DMS53 (cell line): ENCODE measurements around the gene ICA1.
A peak's percentile ranks its signal among the peaks of the same experiment; 100 is the strongest.

Experiments
- DNase-seq: peaks from one replicate; lab custom pipeline; 2025; lab: John Stamatoyannopoulos, UW

ICA1 gene

GRCh38 chr7:8131694-8132605, 130.0 kb downstream of the ICA1 start:
- no peak for DNase-seq

- no peak for DNase-seq
Observed at GRCh38 chr7:8130663-8131062, 131.3 kb downstream of the ICA1 start.

- DNase-seq = no peak
Observed at GRCh38 chr7:8129318-8129659, 132.7 kb downstream of the ICA1 start.

- DNase-seq = no peak
Observed at GRCh38 chr7:8128449-8129317, 133.3 kb downstream of the ICA1 start.

GRCh38 chr7:8126601-8127167, 135.3 kb downstream of the ICA1 start:
- DNase-seq = no peak

- DNase-seq = no peak
Observed at GRCh38 chr7:8125680-8126444, 136.1 kb downstream of the ICA1 start.

GRCh38 chr7:8121243-8121642, 140.7 kb downstream of the ICA1 start:
- DNase-seq = no peak

- DNase-seq = no peak
Observed at GRCh38 chr7:8120390-8121058, 141.4 kb downstream of the ICA1 start.

GRCh38 chr7:8119262-8119661, 142.7 kb downstream of the ICA1 start:
- no peak for DNase-seq

GRCh38 chr7:8117195-8117594, 144.8 kb downstream of the ICA1 start:
- DNase-seq = no peak

- peak; percentile 26 for DNase-seq
Observed at GRCh38 chr7:8115547-8116402, 146.2 kb downstream of the ICA1 start.

GRCh38 chr7:8114175-8114574, 147.8 kb downstream of the ICA1 start:
- no peak for DNase-seq

- no peak for DNase-seq
Observed at GRCh38 chr7:8113184-8113583, 148.8 kb downstream of the ICA1 start.

GRCh38 chr7:8112685-8113084, 149.3 kb downstream of the ICA1 start:
- no peak for DNase-seq

GRCh38 chr7:8111282-8111960, 150.5 kb downstream of the ICA1 start:
- no peak for DNase-seq

- no peak for DNase-seq
Observed at GRCh38 chr7:8109196-8110022, 152.6 kb downstream of the ICA1 start.

- DNase-seq = no peak
Observed at GRCh38 chr7:8105449-8106095, 156.4 kb downstream of the ICA1 start.

GRCh38 chr7:8103282-8103681, 158.7 kb downstream of the ICA1 start:
- DNase-seq = no peak
